Central memory CD8-positive, alpha-beta T cell (primary cell): ENCODE results near the gene GDPGP1.
"Not testable (repeated sequence)": the region's sequence is repeated elsewhere in the genome, so short reads cannot be mapped to it uniquely, and the experiment has no call there.

ENCODE experiments used
- ATAC-seq: fragments of 150-1000 bp; cut with Tn5 transposase; replicated peaks from 2 replicates; pipeline ENCODE4 v1.10.0; 2022; ENCODE audit warnings: mild to moderate bottlenecking, moderate FRiP score, moderate number of reproducible peaks; ENCODE audit not compliant: poor library complexity, severe bottlenecking; ENCODE audit errors: extremely low read depth
- DNase-seq, 2 donors: peaks; one replicate each; pipeline ENCODE4 v3.0.0; 2021; ENCODE audit warnings: low spot score in 2 of 2
- H3K27ac Mint-ChIP-seq: one replicate; pipeline ENCODE4 v1.8.0; 2022; ENCODE audit warnings: low read depth, mild to moderate bottlenecking, moderate library complexity, mixed read lengths
- H3K27me3 Mint-ChIP-seq: one replicate; pipeline ENCODE4 v1.8.0; 2022; ENCODE audit warnings: mixed read lengths
- H3K36me3 Mint-ChIP-seq: one replicate; pipeline ENCODE4 v1.8.0; 2022; ENCODE audit warnings: mild to moderate bottlenecking, moderate library complexity, mixed read lengths; ENCODE audit not compliant: insufficient read depth
- H3K4me1 Mint-ChIP-seq: one replicate; pipeline ENCODE4 v1.8.0; 2022; ENCODE audit warnings: mixed read lengths
- H3K4me3 Mint-ChIP-seq: one replicate; pipeline ENCODE4 v1.8.0; 2022; ENCODE audit warnings: mild to moderate bottlenecking, moderate library complexity, mixed read lengths
- H3K9me3 Mint-ChIP-seq: one replicate; pipeline ENCODE4 v1.8.0; 2022; ENCODE audit warnings: mixed read lengths

Gene GDPGP1

GRCh38 chr15:90262426-90262825 is 28.4 kb downstream of the GDPGP1 start:
- H3K4me3 Mint-ChIP-seq: no peak overlapping the region
- H3K36me3 Mint-ChIP-seq: peaks cover 20% of the 10 kb centered on the region
- H3K27me3 Mint-ChIP-seq: peaks cover 3% of the 10 kb centered on the region
- no peak overlapping the region for H3K27ac Mint-ChIP-seq
- H3K4me1 Mint-ChIP-seq: peaks cover 38% of the 10 kb centered on the region
- no peaks in the 10 kb centered on the region for H3K9me3 Mint-ChIP-seq
- ATAC-seq: no peak
- DNase-seq: no peak

- peak overlapping the region; percentile 99 for H3K27ac Mint-ChIP-seq
- H3K36me3 Mint-ChIP-seq: peaks cover 30% of the 10 kb centered on the region
- DNase-seq (no peak), ATAC-seq (no peak)
- no peaks in the 10 kb centered on the region for H3K9me3 Mint-ChIP-seq
- peaks cover 58% of the 10 kb centered on the region for H3K4me1 Mint-ChIP-seq
- H3K4me3 Mint-ChIP-seq: peak overlapping the region; percentile 95
- no peaks in the 10 kb centered on the region for H3K27me3 Mint-ChIP-seq
Measured at GRCh38 chr15:90264671-90265070, 30.7 kb downstream of the GDPGP1 start.

- H3K4me1 Mint-ChIP-seq: peaks cover 66% of the 10 kb centered on the region
- ATAC-seq: peak; percentile 87
- peak; percentile 88 to 89 for DNase-seq
- peak within 1 kb of the TSS; percentile 99 for H3K27ac Mint-ChIP-seq
- H3K27me3 Mint-ChIP-seq: no peaks in the 10 kb centered on the region
- H3K36me3 Mint-ChIP-seq: peaks cover 37% of the 10 kb centered on the region
- peak within 1 kb of the TSS; percentile 95 for H3K4me3 Mint-ChIP-seq
- no peaks in the 10 kb centered on the region for H3K9me3 Mint-ChIP-seq
Measured at GRCh38 chr15:90265271-90266060, 31.5 kb downstream of the GDPGP1 start, which contains the start of gene NGRN. TSS of gene NGRN (plus strand) at chr15:90265672. CDS start at chr15:90265713, 41 bp downstream.

DNA sequence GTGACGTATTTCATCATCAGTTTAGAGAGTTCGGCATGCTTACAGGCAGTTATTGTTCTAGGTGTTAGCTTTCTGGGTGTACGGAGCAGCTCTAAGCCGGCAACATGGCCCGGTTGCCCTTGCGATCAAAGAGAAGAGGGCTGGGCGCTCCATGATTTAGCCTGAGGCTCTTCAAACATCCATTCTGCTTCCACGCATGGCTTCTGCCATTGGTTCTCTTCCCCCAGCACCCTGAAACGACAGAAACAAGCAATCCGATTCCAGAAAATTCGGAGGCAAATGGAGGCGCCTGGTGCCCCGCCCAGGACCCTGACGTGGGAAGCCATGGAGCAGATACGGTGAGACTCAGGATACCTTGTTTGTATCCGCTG is 32.0 kb downstream of the GDPGP1 start:
- Mint-ChIP-seq H3K27me3 (no peaks in the 10 kb centered on the region), H3K27ac (peak overlapping the region; percentile 99), H3K9me3 (no peaks in the 10 kb centered on the region), H3K4me1 (peaks cover 69% of the 10 kb centered on the region), H3K4me3 (peak overlapping the region; percentile 95), H3K36me3 (peaks cover 37% of the 10 kb centered on the region)
- ATAC-seq: peak; percentile 25
- DNase-seq: no peak

- peak overlapping the region; percentile 95 for H3K4me3 Mint-ChIP-seq
- H3K27ac Mint-ChIP-seq: peak overlapping the region; percentile 99
- ATAC-seq (no peak), DNase-seq (no peak)
- peaks cover 37% of the 10 kb centered on the region for H3K36me3 Mint-ChIP-seq
- H3K4me1 Mint-ChIP-seq: peaks cover 73% of the 10 kb centered on the region
- H3K27me3 Mint-ChIP-seq: no peaks in the 10 kb centered on the region
- H3K9me3 Mint-ChIP-seq: no peaks in the 10 kb centered on the region
Measured at GRCh38 chr15:90266485-90266884, 32.5 kb downstream of the GDPGP1 start.

GRCh38 chr15:90268415-90268814 is 34.4 kb downstream of the GDPGP1 start:
- H3K36me3 Mint-ChIP-seq: peaks cover 51% of the 10 kb centered on the region
- H3K27ac Mint-ChIP-seq: peak overlapping the region; percentile 6
- no peaks in the 10 kb centered on the region for H3K9me3 Mint-ChIP-seq
- H3K4me3 Mint-ChIP-seq: peak overlapping the region; percentile 95
- peaks cover 75% of the 10 kb centered on the region for H3K4me1 Mint-ChIP-seq
- no peak for DNase-seq
- ATAC-seq: no peak
- H3K27me3 Mint-ChIP-seq: no peaks in the 10 kb centered on the region

GRCh38 chr15:90270502-90271150 is 36.6 kb downstream of the GDPGP1 start:
- no peak for ATAC-seq
- DNase-seq: no peak
- H3K4me3 Mint-ChIP-seq: peak overlapping the region; percentile 29
- H3K27me3 Mint-ChIP-seq: no peaks in the 10 kb centered on the region
- H3K27ac Mint-ChIP-seq: peak overlapping the region; percentile 74
- peaks cover 67% of the 10 kb centered on the region for H3K4me1 Mint-ChIP-seq
- no peaks in the 10 kb centered on the region for H3K9me3 Mint-ChIP-seq
- H3K36me3 Mint-ChIP-seq: peaks cover 57% of the 10 kb centered on the region

DNA sequence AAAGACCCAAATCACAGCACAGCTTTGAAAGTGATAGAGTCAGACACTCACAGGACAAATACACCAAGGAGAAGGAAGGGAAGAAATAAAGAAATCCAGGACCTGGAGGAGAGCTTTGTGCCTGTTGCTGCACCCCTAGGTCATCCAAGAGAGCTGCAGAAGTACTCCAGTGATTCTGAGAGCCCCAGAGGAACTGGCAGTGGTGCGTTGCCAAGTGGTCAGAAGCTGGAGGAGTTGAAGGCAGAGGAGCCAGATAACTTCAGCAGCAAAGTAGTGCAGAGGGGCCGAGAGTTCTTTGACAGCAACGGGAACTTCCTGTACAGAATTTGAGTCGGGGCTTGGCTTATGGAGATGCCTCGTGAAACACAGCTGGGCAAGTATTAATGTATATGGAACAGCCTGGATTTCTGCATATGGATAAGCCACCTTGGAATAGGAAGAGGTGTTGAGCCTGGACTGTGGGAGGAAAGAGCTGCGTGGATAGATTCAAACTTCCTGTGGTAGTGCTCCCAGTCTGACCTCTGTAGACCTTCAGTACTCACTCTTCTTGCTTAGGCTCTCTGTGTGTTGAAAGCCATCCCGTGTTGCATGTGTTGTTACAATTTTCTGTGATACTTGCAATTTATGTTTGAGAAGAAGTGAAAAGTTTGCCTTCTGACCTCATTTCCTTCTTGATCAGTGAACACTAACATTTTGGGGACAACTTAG is 37.6 kb downstream of the GDPGP1 start:
- Mint-ChIP-seq H3K4me3 (no peak overlapping the region), H3K9me3 (no peaks in the 10 kb centered on the region), H3K4me1 (peaks cover 63% of the 10 kb centered on the region), H3K27ac (peak overlapping the region; percentile 48), H3K36me3 (peaks cover 49% of the 10 kb centered on the region), H3K27me3 (no peaks in the 10 kb centered on the region)
- no peak for DNase-seq
- no peak for ATAC-seq

DNA sequence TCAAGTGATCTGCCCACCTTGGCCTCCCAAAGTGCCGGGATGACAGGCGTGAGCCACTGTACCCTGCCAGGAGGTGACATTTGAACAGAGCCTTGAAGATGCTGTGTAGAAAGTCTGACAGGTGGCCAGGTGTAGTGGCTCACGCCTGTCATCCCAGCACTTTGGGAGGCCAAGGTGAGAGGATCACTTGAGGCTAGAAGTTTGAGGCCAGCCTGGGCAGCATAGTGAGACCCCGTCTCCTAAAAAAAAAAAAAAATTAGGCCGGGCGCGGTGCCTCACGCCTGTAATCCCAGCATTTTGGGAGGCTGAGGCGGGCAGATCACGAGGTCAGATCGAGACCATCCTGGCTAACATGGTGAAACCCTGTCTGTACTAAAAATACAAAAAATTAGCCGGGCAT is 44.5 kb downstream of the GDPGP1 start:
- DNase-seq, H3K27ac Mint-ChIP-seq, H3K9me3 Mint-ChIP-seq, H3K4me3 Mint-ChIP-seq, ATAC-seq, H3K27me3 Mint-ChIP-seq: not testable (repeated sequence)
- Mint-ChIP-seq H3K36me3 (peaks cover 18% of the 10 kb centered on the region), H3K4me1 (peaks cover 11% of the 10 kb centered on the region)

- H3K9me3 Mint-ChIP-seq, DNase-seq, ATAC-seq, H3K4me3 Mint-ChIP-seq, H3K27me3 Mint-ChIP-seq, H3K36me3 Mint-ChIP-seq, H3K4me1 Mint-ChIP-seq, H3K27ac Mint-ChIP-seq: not testable (repeated sequence)
Measured at GRCh38 chr15:90280743-90281142, 46.7 kb downstream of the GDPGP1 start.

DNA sequence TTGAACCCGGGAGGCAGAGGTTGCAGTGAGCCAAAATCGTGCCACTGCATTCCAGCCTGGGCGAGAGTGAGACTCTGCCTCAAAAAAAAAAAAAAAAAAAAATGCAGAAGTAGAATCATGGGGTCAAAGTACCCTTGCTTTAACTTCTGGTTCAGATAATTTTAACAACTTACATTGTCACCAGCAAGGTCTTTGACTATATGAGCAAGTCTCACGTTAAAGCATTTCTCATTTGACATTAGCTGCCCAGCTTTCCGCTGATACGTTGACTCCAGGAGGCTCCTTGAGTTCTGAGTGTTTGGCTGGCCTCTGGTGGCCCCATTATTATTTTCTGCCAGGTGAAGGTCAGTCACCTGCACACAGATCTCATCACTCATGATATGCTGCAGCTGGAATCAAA is 47.6 kb downstream of the GDPGP1 start:
- ATAC-seq, DNase-seq, H3K36me3 Mint-ChIP-seq, H3K27ac Mint-ChIP-seq, H3K27me3 Mint-ChIP-seq, H3K4me1 Mint-ChIP-seq, H3K4me3 Mint-ChIP-seq, H3K9me3 Mint-ChIP-seq: not testable (repeated sequence)

- H3K27ac Mint-ChIP-seq: no peak overlapping the region
- DNase-seq: no peak
- H3K36me3 Mint-ChIP-seq: no peaks in the 10 kb centered on the region
- peak; percentile 56 for ATAC-seq
- H3K27me3 Mint-ChIP-seq: no peaks in the 10 kb centered on the region
- H3K4me1 Mint-ChIP-seq: no peaks in the 10 kb centered on the region
- H3K4me3 Mint-ChIP-seq: no peak overlapping the region
- H3K9me3 Mint-ChIP-seq: no peaks in the 10 kb centered on the region
Measured at GRCh38 chr15:90286678-90287077, 52.7 kb downstream of the GDPGP1 start.
